Hypothalamus (tissue), 51 donors: ENCODE data around the gene RNU1-2.
"Not testable (repeated sequence)": the region's sequence is repeated elsewhere in the genome, so short reads cannot be mapped to it uniquely, and the experiment has no call there.

Source experiments
- DNase-seq, 51 donors: peaks; one replicate each; lab custom pipeline; 2025; lab: John Stamatoyannopoulos, UW

Gene RNU1-2

GRCh38 chr1:16895598-16896315 is at the start of gene RNU1-2:
Gene RNU1-2 (plus strand): TSS chr1:16895980.
- peak in 45 of 51 donors; percentile 17 to 98 (median 83) for DNase-seq

- not testable (repeated sequence) for DNase-seq
Measured at GRCh38 chr1:16856201-16856600, 39.6 kb upstream of the RNU1-2 start.

- DNase-seq = not testable (repeated sequence)
Measured at GRCh38 chr1:16859167-16860041, 36.4 kb upstream of the RNU1-2 start.

- not testable (repeated sequence) for DNase-seq
Measured at GRCh38 chr1:16860048-16860447, 35.7 kb upstream of the RNU1-2 start.

GRCh38 chr1:16861832-16862245 is 33.9 kb upstream of the RNU1-2 start:
- DNase-seq = not testable (repeated sequence)

GRCh38 chr1:16862415-16862814 is 33.4 kb upstream of the RNU1-2 start:
- DNase-seq = not testable (repeated sequence)

- not testable (repeated sequence) for DNase-seq
Measured at GRCh38 chr1:16863024-16863423, 32.8 kb upstream of the RNU1-2 start.

GRCh38 chr1:16866926-16867707 is 28.7 kb upstream of the RNU1-2 start:
- DNase-seq = not testable (repeated sequence)

GRCh38 chr1:16868787-16869186 is 27.0 kb upstream of the RNU1-2 start:
- DNase-seq = not testable (repeated sequence)

GRCh38 chr1:16869996-16870395 is 25.8 kb upstream of the RNU1-2 start:
- not testable (repeated sequence) for DNase-seq

- DNase-seq = peak in 1 of 51 donors; percentile 3
Measured at GRCh38 chr1:16871171-16871570, 24.6 kb upstream of the RNU1-2 start.

GRCh38 chr1:16872152-16873075 is 23.4 kb upstream of the RNU1-2 start:
- peak in 46 of 51 donors; percentile 8 to 92 (median 60) for DNase-seq

GRCh38 chr1:16873076-16873879 is 22.5 kb upstream of the RNU1-2 start:
- peak in 37 of 51 donors; percentile 15 to 83 (median 59) for DNase-seq

GRCh38 chr1:16874968-16875765 is 20.6 kb upstream of the RNU1-2 start:
- not testable (repeated sequence) for DNase-seq

GRCh38 chr1:16881742-16882141 is 14.0 kb upstream of the RNU1-2 start:
- not testable (repeated sequence) for DNase-seq

- no peak for DNase-seq
Measured at GRCh38 chr1:16882986-16883385, 12.8 kb upstream of the RNU1-2 start.

- not testable (repeated sequence) for DNase-seq
Measured at GRCh38 chr1:16884487-16884886, 11.3 kb upstream of the RNU1-2 start.
